OCI-LY1 (cell line): Measurements from ENCODE around the gene ERAP2.

Source experiments
- EZH2 ChIP-seq: fragments of 200-600 bp; sonication (generic), shearing (Covaris generic); IDR thresholded peaks from 2 replicates; pipeline ENCODE4 v1.8.0; 2017; ENCODE audit warnings: borderline replicate concordance, mixed run types, mild to moderate bottlenecking, antibody characterized with exemption, low read length, moderate library complexity, mixed read lengths
- TF ChIP-seq, protein P1 (sequence below): fragments of 200-600 bp; sonication (generic), shearing (Covaris generic); IDR thresholded peaks from 2 replicates; pipeline ENCODE4 v1.5.1; 2017; ENCODE audit warnings: mild to moderate bottlenecking, antibody characterized with exemption, low read length, moderate library complexity, mixed read lengths

GRCh38 chr5:96924016-96924443 is 47.7 kb downstream of the ERAP2 start:
- TF ChIP-seq, protein P1, sequence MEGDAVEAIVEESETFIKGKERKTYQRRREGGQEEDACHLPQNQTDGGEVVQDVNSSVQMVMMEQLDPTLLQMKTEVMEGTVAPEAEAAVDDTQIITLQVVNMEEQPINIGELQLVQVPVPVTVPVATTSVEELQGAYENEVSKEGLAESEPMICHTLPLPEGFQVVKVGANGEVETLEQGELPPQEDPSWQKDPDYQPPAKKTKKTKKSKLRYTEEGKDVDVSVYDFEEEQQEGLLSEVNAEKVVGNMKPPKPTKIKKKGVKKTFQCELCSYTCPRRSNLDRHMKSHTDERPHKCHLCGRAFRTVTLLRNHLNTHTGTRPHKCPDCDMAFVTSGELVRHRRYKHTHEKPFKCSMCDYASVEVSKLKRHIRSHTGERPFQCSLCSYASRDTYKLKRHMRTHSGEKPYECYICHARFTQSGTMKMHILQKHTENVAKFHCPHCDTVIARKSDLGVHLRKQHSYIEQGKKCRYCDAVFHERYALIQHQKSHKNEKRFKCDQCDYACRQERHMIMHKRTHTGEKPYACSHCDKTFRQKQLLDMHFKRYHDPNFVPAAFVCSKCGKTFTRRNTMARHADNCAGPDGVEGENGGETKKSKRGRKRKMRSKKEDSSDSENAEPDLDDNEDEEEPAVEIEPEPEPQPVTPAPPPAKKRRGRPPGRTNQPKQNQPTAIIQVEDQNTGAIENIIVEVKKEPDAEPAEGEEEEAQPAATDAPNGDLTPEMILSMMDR = no peak
- TF ChIP-seq EZH2 = no peak
